ENCODE measurements around the gene AFF3.
"Not testable (repeated sequence)": the region's sequence is repeated elsewhere in the genome, so short reads cannot be mapped to it uniquely, and the experiment has no call there.

The AFF3 gene

DNA sequence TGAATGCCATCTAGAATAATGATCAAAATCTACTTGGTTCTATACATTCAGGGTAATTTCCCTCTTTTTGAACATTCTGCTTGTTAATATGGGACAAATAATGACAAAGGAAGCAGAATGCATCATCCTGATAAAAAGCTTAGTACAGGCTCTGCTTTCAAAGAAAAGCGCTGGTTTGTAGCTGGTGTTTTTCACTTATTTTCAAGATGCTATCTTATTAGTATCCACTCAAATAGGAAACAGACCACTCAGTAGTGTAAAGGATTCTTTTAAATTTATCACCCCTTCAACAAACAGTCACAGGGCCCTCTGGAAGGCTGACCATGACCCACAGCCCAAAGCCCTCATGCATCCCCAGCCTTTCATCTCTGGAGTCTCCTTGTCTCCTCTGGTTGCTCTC lies 18.0 kb upstream of the AFF3 start:
- DNase-seq = no peak
- in situ Hi-C loops (cut with HindIII; ENCODE audit: low pct_ligation_motif_present, low pct_unique_long_range_greater_than_20kb, low sequenced_read_pairs) = no loop called here

DNA sequence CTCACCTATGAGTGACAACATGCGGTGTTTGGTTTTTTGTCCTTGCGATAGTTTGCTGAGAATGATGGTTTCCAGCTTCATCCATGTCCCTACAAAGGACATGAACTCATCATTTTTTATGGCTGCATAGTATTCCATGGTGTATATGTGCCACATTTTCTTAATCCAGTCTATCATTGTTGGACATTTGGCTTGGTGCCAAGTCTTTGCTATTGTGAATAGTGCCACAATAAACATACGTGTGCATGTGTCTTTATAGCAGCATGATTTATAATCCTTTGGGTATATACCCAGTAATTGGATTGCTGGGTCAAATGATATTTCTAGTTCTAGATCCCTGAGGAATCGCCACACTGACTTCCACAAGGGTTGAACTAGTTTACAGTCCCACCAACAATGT lies 9.4 kb upstream of the AFF3 start:
- DNase-seq; in situ Hi-C loops (cut with HindIII; ENCODE audit: low pct_ligation_motif_present, low pct_unique_long_range_greater_than_20kb, low sequenced_read_pairs): not testable (repeated sequence)

DNA sequence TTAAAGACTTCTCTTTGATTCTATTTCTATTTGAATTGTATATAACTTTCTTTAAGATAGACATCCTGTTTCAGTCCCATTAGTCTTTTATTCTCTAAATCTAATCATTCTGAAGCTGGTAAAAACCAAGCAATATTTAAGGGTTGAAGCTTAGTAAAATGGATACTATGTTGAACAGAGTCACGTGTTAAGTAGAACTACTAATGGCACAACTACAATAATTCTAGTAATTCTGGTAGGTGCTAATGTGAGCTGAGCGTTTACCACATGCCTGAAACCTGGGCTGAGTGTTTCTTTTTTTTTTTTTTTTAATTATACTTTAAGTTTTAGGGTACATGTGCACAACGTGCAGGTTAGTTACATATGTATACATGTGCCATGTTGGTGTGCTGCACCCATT lies 8.9 kb upstream of the AFF3 start:
- in situ Hi-C loops (cut with HindIII; ENCODE audit: low pct_ligation_motif_present, low pct_unique_long_range_greater_than_20kb, low sequenced_read_pairs) = no loop called here

DNA sequence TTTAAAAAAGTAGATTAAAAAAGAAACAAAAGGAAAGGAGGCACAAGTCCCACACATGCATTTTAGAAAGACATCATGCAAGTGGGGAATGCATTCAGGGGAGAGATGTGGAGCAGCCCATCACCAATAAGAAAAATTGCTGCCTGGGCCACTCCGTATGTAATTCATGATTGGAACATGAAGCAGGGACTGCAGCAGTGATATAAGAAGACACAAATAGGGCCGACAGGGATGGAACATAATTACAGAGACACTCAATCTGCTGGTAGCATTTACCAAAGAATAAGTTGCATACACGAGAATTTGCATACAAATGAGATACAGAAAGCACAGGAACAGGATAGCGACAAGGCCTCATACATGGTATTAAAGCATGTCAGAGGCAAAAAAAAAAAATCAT lies 6.5 kb upstream of the AFF3 start:
- DNase-seq = no peak

More for the DNA sequence above, 8.9 kb upstream of the AFF3 start:
- DNase-seq = no peak

DNA sequence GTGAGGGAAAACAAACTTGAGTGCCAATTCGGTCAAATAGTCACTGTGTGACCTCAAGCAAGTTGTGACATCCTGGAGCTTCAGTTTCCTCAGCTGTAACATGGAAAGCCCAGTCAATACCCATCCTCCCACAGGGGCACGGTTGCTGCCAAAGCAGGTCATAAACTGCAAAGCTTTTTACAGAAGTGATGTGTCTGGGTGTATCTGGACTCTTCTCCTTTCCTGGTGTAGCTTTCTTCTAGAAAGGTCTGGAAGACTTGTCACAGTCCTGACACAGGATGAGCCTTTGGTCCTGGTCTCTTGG lies 4.2 kb upstream of the AFF3 start:
- no peak for DNase-seq
- in situ Hi-C loops (cut with HindIII; ENCODE audit: low pct_ligation_motif_present, low pct_unique_long_range_greater_than_20kb, low sequenced_read_pairs) = no loop called here

More for the DNA sequence above, 6.5 kb upstream of the AFF3 start:
- in situ Hi-C loops (cut with HindIII; ENCODE audit: low pct_ligation_motif_present, low pct_unique_long_range_greater_than_20kb, low sequenced_read_pairs) = no loop called here

DNA sequence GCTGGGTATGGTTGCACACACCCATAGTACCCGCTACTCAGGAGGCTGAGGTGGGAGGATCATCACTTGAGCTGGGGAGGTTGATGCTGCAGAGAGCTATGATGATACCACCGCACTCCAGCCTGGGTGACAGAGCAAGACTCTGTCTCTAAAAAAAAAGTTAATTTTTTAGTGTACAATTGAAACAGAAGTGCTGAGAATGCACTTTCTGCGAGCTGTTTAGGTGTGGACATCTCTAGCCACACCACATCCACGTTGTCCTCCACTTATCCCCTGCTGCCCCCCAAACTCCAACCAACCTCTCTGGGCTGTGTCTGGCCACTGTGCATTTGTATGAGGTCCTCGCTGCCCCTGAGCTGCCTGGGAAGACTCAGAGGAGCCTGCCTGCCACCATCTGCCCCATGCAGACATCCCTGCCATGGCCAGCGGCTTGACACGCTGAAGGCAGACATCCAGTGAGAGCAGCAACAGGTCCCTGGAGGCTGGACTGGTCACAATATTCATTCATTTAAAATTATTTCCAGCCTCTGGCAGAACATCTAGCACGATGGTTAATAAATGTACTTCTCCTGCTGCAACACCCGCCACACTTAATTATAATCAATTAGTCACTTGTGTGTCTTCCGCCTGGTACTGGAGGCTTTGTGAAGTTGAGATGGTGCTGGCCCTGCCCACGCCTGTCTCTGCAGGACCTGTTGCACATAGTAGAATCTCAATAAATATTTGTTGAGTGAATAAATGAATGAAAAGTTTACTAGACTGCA lies 3.7 kb upstream of the AFF3 start:
- DNase-seq = no peak
- in situ Hi-C loops (cut with HindIII; ENCODE audit: low pct_ligation_motif_present, low pct_unique_long_range_greater_than_20kb, low sequenced_read_pairs) = no loop called here

DNA sequence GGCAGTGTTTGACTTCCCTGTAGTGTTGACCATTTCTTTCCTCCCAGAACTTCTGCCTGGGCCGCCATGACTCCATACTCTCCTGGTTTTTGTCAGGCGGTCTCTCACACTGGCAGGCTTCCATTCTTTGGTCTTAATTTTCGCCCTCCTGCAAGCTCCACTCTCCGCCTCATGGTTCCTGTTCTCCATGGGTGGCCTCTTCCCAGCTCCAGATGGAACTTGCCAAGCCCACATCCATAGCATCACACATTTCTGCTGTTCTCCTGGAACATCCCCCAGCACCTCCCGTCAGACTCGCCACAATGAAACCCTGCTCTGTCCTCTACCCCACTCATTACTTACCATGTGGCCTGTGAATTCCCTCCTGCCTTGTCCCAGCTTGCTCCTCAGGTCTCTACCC lies 896 bp upstream of the AFF3 start:
- in situ Hi-C loops (cut with HindIII; ENCODE audit: low pct_ligation_motif_present, low pct_unique_long_range_greater_than_20kb, low sequenced_read_pairs) = no loop called here
- DNase-seq = no peak

DNA sequence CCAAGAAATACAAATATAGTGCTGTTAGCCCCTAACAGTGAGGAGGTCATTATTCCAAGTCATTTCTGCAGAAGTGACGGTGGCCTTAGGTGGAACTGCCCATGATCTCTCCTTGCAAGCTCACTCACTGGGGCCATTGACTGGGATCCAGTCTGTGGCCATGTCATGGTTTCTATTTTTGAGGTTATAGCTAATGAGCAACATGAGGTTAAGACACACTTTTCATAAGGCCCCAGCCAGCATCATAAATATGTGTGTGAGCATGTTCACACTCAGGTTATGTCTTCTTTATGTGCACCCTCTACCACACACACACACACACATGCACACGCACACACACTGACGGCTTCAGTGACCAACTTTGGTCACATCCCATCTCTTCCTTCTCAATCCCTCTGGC lies 484 bp downstream of the AFF3 start:
- in situ Hi-C loops (cut with HindIII; ENCODE audit: low pct_ligation_motif_present, low pct_unique_long_range_greater_than_20kb, low sequenced_read_pairs) = no loop called here
- no peak for DNase-seq

DNA sequence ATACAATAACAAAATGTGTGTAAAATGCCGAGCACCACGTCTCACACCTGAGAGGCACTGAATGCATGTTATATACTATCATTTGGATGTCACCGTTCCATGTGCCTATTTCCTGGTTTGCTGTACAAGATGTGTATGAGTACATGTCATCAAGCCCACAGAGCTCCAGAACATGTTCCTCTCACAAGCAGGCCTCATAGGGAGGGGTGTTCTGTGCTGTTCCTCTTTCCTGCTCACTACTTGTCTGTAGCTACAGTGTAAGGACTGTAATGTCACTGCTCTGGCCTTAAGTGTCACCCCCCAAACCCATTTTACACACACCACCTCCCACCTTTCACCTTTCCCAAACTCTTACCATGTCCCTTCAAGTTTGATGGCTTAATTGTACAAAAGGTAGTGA lies 1.8 kb downstream of the AFF3 start:
- in situ Hi-C loops (cut with HindIII; ENCODE audit: low pct_ligation_motif_present, low pct_unique_long_range_greater_than_20kb, low sequenced_read_pairs) = no loop called here
- no peak for DNase-seq

DNA sequence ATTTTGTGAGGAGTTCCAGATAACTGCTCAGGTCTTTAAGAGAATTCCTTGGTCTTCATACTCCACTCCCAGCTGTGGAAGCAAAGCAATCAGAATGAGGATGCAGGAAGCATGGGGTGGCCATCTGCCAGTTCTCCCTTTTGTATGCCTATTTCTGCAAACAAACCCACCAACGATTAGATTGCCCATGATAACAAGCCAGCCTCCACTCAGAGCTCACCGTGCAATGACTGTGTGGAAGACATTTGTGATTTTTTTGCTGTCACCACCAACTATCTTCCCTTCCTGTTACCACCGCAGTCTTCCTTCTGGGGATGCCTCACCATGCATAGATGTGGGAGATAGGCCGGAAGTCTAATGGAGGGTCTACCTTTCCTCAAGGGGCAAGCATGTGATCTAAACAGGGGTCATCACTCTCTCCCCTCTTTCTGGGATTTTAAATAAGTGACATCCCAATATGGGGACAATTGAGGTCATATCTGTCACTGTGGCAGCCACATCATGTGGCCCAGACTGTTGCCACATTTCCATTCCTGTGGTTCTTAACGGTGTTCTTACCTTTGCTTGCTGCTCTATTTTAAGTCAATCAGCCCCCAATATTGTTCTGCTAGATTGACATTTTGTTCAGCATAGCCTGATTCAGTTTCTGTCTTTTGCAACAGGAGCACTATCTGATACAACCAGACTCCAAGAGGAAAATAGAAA lies 4.4 kb downstream of the AFF3 start:
- DNase-seq = no peak
- in situ Hi-C loops (cut with HindIII; ENCODE audit: low pct_ligation_motif_present, low pct_unique_long_range_greater_than_20kb, low sequenced_read_pairs) = no loop called here

DNA sequence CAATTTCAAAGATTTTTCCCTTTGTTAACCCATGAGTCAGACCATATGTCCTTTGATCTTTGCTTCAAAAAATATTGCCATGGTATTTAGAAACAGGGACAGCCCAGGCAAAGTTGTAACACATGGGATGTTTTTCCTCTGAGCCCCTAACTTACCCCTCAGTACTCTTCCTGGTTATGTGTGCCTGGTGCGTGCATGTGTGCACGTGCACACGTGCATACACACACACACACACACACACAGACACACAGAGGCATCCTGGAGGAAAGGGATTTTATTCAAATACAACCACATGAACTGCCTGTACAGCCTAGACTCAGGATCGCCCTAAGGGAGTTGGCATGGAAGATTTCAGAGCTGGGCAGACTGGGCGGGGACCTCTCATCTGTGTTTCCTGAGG lies 5.1 kb downstream of the AFF3 start:
- in situ Hi-C loops (cut with HindIII; ENCODE audit: low pct_ligation_motif_present, low pct_unique_long_range_greater_than_20kb, low sequenced_read_pairs) = no loop called here
- no peak for DNase-seq

DNA sequence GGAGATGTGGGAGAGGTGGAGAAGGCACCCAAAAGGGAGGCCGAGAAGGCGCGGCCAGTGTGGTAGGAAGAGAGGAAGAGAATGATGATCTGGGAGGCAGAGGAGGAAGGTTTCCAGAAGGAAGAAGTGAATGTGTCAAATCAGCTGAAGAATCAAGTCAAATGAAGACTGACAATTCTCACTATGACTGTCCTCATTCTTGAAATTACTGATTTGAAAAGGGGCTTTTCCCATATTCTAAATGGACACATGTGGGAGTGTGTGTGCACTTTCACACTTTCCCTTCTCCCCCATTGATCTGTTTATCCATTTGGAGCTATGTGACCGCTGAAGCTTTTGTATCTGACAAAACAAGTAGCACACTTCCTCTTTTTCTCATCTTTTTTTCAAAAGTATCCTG lies 6.1 kb downstream of the AFF3 start:
- in situ Hi-C loops (cut with HindIII; ENCODE audit: low pct_ligation_motif_present, low pct_unique_long_range_greater_than_20kb, low sequenced_read_pairs) = no loop called here
- DNase-seq = no peak

DNA sequence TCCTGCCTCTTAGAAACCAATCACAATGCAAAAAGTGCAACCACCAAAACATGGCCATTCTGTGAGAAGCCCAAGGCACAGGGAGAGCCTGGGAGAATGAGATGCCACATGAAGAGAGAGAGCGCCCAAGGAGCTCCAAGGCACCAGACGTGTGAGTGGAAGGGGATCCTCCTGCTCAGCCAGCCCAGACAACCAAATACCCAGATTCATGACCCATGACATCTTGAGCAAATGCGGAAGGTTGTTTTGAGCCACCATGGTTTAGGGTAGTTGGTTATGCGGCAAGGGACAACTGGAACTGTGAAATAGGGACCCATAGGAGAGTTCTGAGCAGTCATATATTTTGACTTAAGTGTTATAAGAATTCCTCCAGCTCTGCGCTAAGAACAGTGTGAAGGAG lies 7.0 kb downstream of the AFF3 start:
- DNase-seq = no peak
- in situ Hi-C loops (cut with HindIII; ENCODE audit: low pct_ligation_motif_present, low pct_unique_long_range_greater_than_20kb, low sequenced_read_pairs) = no loop called here

DNA sequence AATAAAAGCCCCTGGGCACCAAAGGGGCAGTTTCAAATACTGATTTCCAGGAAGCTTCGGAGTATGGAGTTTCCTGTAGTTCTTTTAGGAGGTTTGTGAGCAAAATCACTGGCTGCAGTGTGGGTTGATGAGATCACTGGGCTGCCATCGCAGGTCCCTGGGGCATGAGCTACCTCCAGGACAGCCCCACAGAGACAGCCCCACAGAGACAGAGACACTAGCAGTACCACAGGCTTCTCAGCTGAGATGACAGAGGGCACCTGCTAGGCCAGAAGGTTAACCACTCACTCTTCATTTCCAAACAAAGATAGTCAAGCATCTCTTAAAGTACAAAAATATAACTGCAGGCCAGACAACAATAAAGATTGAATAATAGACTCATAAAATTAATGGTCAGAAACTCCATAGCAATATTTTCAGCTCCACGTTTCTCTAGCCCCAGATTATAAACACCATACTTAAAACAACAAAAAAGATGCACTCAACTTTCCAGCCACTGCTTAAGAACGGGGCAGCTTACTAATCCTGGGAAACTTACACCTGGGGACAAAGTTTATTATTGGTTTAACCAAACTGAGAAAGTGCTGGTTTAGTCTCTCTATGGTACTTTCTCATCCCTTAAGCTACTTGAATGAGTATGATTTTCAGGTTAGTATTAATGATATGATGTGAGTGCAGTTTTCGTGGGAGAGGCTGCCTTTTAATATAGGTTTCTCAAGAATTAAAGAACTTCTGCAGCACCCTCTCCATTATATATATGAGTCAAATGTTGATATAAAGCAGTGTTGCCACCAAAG lies 11.6 kb downstream of the AFF3 start:
- in situ Hi-C loops (cut with HindIII; ENCODE audit: low pct_ligation_motif_present, low pct_unique_long_range_greater_than_20kb, low sequenced_read_pairs) = no loop called here
- DNase-seq = no peak

DNA sequence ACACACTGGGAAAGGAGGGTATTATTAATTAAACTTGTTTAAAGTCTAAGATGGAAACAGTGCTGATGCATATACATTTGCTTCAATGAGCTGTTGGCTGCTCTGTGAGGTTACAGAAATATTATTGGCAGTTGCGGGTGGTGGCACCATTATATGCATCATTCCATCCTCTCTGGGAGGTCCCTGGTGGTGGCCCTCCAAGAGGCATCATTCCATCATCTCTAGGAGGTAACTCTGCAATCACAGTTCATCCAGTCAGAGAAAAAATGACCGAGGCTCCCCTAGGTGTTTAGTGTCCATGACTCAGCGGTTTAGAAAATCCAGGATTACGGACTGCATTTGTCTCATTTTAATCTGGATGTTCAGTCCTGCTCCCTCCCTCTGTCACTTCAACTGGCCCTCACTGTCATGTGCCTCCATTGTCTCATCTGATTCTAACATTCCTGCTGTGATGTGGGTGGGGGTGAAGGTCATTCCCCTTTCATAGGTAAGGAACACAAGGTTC lies 15.4 kb downstream of the AFF3 start:
- DNase-seq = no peak
- in situ Hi-C loops (cut with HindIII; ENCODE audit: low pct_ligation_motif_present, low pct_unique_long_range_greater_than_20kb, low sequenced_read_pairs) = no loop called here

DNA sequence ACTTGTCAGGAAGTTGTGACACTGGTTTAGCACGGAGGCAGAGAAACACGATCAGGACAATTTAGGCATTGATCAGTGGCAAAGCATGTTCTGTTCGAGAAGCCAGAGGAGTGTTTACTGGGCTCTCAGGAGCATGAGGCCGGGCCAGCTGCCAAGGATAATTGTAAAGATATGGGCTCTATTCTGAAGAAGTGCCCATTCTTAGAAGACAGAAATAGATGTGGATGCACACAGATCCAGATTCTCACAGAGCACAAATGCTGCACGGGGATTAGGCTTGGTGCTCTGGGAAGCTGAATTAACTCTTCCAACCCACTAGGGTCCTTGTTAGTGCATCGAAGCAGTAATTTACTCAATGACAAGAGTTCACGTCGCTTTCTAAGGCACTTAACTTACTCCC lies 16.2 kb downstream of the AFF3 start:
- no peak for DNase-seq
- in situ Hi-C loops (cut with HindIII; ENCODE audit: low pct_ligation_motif_present, low pct_unique_long_range_greater_than_20kb, low sequenced_read_pairs) = no loop called here

DNA sequence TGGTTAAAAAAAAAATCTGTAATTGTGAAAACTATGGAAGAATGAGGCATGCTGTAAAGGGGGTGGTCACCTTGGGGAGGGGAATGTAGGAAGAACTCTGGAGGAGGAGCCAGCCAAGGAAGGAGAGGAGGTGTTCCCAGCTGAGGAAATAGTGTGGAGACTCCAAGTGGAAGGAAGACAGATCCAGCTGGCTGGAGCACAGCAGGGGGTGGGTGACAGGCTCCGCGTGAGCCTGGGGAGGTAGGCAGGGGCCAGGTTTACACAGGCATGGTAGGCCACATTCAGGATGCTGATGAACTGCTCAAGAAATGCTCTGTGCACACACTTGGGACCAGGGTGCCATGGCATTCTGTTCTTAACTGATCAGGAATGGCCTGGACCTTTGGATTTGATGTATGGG lies 16.8 kb downstream of the AFF3 start:
- DNase-seq = no peak
- in situ Hi-C loops (cut with HindIII; ENCODE audit: low pct_ligation_motif_present, low pct_unique_long_range_greater_than_20kb, low sequenced_read_pairs) = no loop called here

DNA sequence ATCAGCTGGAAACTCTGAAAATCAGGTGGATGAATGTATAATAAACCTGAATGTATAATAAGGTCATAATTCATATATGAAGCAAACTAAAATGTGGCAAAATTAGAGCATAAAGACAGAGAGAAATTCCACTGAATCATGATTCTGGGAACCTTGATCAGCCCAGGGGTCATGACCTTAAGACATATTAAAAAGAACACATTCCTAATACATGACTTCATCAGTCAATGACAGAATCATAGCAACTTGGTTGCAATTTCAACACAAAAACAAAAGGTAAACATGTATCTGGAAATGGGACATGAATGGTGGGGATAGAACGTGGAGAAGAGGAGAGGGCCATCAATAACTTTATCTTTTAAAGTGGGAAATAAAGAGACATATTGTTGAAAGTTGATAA lies 17.6 kb downstream of the AFF3 start:
- peak; percentile 35 for DNase-seq
- in situ Hi-C loops (cut with HindIII; ENCODE audit: low pct_ligation_motif_present, low pct_unique_long_range_greater_than_20kb, low sequenced_read_pairs) = no loop called here

DNA sequence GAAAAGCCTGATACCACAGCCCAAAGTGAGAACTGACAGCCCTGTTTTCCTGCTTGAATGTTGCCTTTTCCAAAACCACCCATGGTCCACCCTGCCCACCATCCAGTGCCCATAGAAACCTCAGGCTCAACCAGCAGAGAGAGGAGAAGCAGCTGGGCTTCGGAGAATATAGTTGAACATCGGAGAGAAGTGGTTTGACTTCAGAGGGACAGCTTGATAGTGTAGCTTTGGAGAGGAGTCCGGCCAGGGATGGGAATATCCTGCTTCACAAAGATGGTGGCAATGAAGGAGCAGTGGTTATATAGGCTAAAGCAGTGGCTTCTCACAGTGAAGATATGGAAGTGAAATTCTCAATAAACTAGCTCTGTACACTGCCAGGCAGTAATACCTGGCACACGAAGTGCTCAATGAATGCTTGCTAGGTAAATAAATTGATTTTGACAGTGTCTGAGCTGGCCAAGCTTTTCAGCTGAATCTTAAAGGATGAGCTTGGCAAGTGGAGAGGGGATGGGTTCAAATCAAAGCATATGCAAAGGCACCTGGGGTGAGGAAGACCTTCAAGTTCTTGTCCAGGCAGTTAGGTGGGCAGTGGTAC lies 21.2 kb downstream of the AFF3 start:
- in situ Hi-C loops (cut with HindIII; ENCODE audit: low pct_ligation_motif_present, low pct_unique_long_range_greater_than_20kb, low sequenced_read_pairs) = no loop called here
- DNase-seq = no peak

Measured in ACHN (cell line).